ENCODE data around the gene GLS.
"Not testable (repeated sequence)": the region's sequence is repeated elsewhere in the genome, so short reads cannot be mapped to it uniquely, and the experiment has no call there.

The GLS gene

DNA sequence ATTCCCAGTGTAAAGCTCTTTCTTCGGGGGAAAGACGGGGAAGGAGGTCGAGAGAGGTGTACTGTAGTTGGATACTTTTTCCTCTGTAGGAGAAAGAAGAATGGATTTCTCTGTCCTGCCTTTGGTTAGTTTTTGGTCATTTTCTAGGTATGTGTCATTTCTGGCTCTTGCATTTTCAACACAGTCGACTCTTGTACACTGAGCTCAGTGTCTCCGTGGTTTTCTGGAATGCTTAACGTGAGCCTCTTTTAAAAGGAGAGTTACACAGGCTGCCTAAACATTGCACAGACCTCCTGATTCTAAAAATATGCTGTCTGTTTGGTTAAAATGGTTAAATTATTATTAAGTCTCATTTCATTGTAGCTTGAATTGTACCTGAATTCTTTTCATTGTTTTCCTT, 21.8 kb upstream of the GLS start:
- peak; percentile 80 for DNase-seq

DNA sequence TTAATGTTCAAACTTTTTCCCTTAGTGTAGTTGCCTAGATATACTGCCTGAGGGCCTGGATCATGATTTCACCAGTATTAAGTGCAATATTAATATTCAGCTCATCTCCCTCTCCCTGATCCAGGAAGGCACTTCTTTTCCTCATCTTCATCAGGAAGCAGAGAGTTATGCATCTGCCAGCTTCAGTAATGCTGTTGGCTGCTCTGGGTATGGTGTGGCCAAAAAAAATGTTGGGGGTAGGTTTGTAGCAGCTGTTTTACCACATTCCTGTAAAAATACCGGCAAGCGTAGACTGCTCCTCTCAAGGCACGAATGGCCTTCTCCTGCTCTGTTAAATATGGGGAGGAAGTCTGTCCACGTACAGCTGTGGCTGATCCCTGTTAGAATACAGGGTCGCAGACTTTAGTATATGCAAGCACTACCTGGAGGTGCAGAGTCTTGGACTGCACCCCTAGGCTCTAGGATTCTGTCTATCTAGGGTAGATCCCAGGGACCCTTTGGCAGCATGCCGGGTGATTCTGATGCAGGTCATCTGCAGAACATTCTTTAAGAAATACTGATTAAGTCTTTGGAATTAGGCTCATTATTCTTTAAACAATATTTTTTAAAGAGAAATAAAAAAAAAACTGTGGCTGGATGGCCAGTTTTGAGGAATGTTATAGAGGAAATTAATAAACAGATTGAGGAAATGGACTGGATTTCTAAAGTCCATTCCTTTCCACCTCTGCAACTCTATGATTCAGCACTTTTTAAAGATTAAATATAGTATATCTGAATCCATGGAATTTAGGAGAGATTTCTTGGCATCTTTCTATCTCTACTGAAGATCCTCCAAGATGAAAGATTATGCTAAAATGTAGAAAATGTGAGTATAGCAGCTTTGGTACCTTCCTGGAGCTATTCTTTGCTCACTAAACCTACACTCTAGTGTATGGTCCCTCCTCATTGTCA, 21.0 kb upstream of the GLS start:
- DNase-seq, result peak; percentile 82

DNA sequence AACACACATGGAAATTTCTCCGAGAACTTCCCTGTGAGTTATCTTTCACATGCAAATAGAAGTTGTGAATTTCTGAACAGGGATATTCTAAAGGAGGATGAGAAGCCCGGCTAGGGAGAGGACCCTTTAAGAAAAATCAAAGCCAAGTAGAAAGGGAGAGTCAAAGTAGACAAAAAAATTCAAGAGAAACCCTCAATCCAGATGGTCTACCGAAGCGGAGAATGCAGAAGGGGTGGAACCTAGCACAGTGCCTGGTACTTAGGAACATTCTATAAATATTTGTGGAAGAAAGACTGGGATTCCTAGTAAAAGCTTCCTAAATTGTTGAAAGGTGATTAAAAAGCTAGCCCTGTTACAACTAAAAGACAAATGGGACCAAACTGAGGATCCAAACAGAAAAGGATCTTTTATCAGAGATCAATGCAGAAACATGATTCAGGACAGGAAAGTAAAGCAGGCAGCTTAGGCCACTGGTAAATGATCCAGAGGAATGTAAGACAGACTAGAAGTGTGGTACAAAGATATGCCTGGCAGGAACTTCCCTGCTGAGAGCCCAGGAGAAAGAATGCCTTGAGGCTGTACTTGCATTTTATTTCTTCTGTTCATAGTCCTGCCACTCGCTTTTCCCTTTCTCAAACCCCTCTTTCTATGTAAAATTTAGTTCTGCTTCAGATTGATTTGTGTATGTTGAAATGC, 19.5 kb upstream of the GLS start:
- peak; percentile 83 for DNase-seq

DNA sequence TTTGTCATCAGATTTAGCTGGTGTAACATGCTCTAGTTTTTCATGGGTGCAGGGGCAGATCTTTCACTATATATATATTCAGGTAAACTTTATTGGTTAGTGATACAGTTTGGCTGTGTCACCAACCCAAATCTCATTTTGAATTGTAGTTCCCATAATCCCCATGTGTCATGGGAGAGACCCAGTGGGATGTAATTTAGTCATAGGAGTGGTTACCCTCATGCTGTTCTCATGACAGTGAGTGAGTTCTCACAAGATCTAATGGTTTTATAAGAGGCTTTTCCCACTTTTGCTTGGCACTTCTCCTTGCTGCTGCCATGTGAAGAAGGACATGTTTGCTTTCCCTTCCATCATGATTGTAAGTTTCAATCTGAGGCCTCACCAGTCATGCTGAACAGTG, 18.5 kb upstream of the GLS start:
- not testable (repeated sequence) for DNase-seq

DNA sequence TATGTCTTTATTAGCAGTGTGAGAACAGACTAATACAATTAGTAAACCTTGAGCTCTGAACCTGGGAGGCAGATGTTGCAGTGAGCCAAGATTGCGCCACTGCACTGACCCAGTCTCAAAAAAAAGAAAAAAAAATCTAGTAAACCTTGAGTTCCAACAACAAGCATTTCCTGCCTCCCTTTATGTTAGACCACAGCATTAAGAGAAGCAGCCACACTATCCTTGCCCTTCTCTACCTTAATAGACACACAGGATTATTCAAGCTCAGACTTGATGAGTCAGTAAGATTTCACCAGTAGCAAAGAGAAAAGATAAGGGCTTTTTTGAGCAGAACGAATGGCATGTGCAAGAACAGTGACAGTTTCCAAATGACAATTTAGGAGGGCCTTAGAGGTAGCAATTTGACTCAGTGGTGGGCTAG, 18.0 kb upstream of the GLS start:
- peak; percentile 69 for DNase-seq

DNA sequence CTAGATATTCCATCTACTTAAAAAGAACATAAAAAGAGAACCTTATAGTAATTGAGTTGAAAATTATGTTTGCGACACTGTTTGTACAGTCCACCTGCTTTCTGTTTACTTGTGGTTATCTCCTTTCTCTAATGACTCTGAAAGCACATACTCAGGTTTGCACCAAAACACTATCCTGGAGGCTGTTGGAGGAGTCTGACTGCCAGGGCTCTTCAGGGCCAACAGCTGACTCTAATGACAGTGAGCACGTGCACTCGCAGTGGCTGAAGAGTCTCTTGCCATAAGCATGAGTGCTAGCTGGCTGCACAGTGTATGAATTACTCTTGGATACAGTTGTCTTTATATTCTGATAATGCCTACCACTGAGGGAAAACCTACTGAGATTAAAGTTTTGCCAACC, 16.7 kb upstream of the GLS start:
- no peak for DNase-seq

DNA sequence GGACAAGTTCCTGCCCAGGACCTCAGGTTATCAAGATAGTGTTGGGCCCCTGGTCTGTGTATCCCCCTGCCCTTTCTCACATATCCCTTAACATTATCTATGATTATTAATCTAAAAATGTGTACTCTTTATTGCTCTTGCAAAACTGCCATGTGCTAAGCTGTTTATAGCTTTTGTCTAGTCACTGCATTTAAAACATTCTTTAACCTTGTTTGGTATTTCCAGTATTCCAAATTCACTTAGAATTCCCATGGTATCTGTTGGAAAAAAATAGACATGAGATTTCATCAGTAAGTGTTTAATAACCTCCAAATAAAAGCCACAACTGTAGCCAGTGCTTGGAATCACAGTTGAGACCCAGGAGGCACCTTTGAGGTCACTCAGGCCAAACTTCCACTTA, 16.2 kb upstream of the GLS start:
- peak; percentile 56 for DNase-seq

DNA sequence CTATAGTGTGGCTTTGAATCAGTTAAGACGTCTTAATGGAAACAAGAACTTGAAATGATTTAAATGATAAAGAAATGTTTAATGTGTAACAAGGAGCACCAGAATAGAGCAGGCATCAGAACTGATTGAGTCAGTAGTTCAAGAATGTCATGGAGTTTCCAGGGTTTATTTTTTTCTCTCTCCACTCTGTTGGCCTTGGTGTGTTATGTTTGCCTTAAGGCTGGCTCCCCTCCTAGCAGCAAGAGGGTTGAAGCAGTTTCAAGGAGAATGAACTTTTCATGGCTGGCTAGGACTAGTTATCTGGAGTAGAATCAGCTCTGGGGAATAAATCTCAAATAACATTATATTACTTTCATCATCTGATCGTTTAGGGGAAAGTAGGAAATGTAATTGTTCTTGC, 13.4 kb upstream of the GLS start:
- peak; percentile 75 for DNase-seq

DNA sequence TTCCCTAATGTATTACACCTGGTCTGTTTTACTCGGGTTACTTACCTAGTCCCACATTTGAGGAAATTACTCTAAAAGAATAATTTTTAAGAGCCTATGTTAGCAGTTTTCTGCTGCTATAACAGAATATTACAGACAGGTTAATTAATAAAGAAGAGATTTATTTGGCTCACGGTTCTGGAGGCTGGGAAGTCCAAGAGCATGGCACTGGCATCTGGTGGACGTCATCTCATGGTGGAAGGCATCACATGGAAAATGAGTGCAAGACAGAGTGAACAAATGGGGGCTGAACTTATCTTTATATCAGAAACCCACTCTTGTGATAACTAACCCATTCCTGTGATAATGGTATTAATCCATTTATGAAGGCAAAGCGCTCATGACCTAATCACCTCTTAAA, 12.8 kb upstream of the GLS start:
- no peak for DNase-seq

DNA sequence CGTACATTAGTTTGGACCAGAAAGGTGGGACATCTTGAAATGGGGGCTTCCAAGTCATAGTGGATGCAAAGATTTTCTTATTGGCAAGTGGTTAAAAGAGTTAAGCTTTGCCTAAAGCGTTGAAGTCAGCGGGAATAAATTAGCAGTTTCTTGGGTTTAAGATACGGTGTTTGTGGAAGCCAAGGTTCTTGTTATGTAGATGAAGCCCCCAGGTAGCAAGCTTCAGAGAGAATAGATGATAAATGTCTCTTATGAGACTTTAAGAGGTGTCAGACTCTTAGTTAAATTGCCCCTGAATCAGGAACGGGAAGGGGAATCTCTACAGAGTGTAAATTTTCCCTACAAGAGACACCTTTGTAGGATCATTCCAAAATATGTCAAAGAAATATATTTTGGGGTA, 10.9 kb upstream of the GLS start:
- no peak for DNase-seq

DNA sequence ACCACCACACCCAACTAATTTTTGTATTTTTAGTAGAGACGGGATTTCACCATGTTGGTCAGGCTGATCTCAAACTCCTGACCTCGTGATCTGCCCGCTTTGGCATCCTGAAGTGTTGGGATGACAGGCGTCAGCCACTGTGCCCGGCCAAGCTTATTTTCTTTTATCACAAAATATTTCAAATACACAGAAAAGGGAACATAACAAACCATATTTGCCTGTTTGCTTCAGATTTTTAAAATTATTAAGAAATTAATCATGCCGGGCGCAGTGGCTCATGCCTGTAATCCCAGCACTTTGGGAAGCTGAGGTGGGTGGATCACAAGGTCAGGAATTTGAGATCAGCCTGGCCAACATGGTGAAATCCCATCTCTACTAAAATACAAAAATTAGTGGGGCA, 7.2 kb upstream of the GLS start:
- DNase-seq, result not testable (repeated sequence)

DNA sequence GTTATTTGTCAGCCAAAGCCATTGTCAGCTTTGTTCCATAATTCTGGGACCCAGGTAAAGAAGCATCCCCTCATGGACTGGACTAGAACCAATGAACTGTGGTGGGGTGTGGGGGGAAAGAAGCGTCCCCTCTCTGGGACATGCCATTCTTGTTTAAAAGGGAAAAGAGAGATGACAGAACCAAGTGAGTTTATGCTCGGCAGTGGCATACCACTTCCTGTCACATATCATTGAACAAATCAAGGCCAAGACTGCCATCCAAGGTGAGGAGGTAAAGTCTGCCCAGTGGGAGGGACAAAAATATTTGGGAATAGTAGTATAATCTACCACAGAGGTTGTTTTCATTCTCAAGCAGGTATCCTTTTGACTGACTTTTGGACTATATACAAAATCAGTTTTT, 4.7 kb upstream of the GLS start:
- no peak for DNase-seq

DNA sequence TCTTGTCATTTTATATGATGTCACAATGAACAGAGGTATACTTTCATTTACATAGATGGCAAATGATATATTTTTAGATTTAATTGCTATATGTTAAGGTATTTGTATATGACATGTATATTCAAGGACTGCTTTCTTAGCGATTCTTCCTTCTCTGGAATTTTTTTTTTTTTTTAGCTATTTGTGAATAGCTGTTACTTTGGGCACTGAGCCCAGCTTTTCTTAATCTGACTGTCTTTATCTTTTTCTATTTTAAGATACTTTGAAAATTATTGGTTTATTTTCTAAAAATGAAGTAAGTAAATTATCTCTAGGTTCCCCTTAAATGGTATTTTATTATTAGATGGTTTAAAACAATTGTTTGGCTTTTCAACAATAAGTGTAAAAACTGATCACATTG, 4.0 kb upstream of the GLS start:
- no peak for DNase-seq

DNA sequence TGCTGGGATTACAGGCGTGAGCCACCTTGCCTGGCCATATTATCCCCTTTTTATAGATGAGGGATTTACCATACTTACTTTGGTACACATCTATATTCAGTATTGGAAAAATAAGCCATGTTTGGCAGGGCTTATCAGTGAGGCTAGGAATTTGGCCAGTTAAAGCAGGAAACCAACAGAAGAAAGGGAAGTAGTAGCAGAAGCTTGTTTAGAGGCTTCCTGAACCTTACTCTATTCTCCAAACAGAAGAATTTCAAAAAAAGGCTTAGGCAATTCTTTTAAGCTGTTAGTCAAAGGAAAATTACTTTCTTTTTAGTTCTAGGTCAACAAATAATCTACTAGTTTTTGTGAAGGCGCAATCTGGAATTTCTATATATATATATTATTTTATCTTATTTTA, 3.2 kb upstream of the GLS start:
- no peak for DNase-seq

DNA sequence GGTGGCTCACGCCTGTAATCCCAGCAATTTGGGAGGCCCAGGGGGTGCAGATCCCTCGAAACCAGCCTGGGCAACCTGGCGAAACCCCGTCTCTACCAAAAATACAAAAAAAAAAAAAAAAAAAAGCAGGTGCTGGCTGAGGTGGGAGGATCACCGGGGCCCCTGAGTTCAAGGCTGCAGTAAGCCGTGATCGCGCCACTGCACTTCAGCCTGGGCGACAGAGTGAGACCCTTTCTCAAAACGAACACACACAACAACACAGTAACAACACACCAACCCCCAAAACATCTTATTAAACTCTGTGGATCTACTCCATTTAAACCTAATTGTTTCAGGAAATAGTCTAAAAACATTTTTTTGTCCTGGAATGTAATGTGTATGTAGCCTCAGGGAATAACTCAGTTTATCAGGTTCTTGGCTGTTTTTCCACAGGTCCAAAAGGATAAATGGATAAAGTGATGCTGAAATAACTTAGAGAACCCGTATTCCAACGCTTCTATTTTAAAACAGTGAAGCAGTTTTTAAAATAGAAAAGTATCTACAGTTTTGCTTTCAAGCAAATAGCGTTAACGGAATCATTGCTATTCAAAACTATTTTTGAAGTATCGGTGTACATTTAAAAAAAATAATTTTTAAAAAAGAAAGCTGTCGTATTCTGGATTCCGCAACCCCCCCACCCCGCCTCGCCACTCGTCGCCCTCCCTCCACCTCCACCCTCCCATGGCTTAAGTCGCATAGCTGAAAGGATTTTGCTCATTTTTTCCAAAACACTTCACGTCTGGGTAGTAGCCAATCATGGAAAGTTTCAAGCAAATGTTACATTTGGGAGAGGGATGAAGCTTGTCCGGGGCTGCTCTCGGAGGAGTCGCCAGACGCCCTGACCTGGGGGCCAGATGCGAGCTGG, 895 bp upstream of the GLS start:
- no peak for DNase-seq

DNA sequence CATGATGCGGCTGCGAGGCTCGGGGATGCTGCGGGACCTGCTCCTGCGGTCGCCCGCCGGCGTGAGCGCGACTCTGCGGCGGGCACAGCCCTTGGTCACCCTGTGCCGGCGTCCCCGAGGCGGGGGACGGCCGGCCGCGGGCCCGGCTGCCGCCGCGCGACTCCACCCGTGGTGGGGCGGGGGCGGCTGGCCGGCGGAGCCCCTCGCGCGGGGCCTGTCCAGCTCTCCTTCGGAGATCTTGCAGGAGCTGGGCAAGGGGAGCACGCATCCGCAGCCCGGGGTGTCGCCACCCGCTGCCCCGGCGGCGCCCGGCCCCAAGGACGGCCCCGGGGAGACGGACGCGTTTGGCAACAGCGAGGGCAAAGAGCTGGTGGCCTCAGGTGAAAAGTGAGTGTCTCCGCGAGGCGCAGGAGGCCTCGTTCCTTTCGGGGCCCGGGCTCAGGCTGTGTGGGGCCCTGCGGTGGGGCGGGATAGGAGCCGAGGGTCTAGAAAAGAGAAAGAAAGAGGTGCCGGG, 520 bp downstream of the GLS start:
- no peak for DNase-seq

DNA sequence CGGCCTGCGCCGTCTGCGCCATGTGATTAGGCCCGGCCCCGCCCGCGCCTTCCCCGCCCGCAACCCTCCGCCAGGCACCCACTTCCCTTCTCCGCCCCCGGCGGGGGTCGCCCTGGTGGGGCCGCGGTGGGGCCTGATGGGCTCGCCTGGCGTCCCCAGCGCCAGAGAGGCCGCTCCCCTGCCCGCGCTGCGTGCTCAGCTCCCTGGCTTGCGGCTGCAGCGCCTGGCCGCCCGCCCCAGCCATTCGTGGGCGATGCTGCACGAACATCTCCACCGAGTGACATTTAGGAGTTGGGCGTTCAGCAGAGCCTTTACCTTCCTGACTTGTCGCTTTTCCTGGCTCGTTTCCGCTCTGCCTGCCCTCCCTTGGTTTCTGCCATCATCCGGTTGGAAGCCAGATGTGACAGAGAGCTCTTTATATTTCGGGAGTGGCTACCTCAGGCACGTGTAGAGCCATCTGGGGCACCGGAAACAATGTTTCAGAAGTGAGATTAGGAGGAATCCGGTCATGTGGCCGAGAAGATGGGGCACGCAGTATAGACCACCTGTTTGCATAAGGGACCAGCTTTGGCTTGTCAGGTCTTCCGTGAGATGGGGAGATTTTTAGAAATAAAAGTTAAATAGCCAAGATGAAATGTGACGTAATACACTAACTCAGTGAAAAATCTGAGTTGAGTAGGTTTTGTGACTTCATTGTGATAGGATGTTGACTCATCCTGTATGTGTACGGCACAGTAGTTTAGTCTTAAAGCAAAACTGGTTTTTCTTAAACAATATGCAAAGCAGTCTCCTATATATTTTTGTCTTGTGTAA, 1.2 kb downstream of the GLS start:
- peak; percentile 83 for DNase-seq

DNA sequence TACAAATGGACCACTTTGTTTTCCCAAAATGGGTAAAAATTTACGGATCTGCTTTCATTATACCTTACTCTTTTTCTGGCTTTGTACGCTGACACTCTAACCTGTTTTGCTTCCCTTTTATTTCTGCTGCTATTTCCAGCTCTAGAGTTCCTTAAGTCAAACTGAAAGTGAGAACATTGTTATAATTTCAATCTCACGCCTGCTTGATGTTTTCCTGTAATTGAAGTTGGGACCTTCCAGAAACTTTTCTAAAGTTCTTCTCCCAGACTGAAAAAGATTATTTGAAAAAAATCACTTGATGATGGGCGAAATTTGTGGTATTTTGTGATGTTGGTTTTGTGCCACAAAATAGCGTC, 1.8 kb downstream of the GLS start:
- DNase-seq, result no peak

DNA sequence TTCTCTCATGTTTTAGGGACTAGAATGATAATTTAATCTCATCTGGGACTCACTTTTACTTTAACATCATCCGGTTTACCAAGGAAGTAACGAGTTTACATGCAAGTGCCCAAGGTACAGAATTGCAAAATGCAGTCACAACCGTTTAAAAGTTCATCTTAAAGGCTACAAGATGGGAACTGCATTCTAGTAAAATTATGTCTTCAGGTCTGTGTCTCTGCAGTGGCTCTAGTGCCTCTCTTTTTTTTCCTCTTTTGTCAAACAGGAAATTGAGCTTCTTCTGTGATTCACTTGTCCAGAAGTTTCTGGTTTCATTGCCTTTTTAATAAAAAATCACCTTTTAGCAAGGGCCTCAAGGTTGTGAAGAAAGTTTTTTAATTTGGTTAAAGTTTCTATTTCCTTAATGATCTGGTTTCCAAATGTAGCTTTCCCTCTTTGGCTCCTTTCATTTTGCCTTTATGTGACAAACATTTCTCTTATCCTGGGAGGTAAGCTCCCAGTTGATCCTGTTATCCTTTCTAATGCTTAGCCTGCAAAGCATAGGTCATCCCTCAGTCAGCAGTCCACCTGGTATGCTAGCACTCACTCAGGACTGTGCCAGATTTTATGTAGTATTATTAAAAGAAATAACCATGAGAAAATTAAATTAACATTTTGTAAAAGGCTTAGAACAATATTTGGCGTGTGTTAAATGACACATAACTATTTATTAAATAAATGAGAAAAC, 2.4 kb downstream of the GLS start:
- DNase-seq, result peak; percentile 30

DNA sequence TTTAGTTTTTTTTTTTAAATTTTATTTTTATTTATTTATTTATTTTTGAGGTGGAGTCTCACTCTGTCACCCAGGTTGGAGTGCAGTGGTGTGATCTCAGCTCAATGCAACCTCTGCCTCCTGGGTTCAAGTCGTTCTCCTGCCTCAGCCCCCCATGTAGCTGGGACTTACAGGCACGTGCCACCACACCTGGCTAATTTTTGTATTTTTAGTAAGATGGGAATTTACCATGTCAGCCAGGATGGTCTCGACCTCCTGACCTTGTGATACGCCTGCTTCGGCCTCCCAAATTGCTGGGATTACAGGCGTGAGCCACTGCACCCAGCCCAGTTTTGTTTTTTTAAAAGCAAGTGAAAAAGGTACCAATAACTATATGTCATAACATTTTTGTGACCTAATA, 5.2 kb downstream of the GLS start:
- DNase-seq, result not testable (repeated sequence)

DNA sequence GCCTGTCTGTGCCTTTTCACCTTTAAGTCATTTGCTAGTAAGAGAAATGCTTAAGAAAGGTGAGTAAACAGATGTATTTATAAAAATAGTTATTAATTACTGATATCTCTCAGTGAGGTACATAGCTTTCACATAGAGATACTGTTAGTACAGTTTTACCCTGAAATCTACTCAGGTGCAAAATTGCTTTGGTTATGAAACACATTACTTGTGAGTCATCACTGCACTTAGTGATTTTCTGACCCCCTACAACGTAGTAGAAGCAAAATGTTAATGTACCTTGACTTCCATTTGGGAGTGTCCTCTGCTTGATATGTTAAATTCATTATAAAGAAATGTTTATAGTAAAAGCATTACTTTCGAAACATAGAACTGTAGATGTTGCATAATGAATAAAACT, 6.5 kb downstream of the GLS start:
- peak; percentile 42 for DNase-seq

DNA sequence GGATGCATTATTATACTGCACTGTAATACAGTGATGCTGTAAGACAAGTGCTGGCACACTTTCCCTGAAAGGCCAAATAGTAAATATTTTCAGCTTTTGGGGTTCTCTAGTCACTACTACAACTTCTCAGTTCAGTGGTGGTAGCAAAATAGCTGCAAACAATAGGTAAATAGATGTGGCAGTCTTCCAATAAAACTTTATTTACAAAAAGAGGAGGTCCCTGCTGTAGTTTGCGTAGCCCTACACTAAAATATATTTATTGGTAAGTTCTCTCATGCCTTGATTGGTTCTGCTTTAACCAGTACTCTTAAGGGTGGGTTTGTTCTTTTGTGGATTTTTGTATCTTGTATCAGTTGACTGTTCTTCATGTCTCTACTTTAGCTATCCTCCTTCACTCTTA, 7.8 kb downstream of the GLS start:
- DNase-seq, result no peak
